Measurements from ENCODE around the gene COL2A1.

COL2A1 gene

DNA sequence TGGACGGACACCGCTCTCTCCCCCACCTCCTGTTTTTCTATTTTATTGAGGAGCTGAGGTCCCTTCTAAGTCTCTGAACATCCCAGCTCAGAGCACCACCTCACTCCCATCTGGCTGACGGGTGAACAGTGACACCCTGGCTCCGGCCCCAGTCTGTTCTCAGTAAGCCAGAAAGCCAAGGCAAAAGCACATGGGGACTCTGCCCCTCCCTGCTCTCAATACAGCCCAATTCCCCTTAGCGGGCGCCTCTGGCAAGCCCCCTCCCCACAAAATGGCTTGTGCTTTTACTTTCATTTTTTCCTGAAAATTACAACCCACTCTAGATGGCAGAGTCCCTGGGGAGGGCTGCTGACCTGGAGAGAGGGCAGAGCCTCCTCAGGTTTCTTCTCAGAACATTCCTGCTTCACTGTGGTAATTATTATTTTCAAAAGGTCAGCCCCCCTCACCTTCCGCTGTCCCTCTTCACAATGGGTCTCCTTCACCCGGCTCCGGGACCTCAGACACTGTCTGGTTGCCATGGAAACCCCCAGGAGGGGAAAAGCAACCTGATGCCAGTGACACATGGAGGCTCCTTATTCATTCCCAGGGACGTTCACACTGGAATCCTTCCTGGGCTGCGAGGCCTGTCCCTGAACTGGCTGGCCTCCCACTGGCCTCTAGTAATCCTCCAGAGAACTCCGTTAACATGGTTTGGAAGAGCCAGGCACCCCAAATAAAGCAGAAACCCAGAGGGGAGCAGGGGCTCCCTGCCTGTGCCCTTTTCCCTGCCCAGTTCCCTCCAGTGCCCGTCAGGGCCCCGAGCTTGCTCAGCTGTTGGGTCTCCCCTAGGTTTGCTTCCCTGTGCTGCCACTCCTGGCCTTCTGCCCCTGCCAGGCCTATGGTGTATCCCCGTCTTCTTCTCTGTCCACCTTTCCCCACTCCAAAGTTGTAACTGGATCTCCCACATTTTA, 15.9 kb downstream of the COL2A1 start:
- DNase-seq, result no peak

DNA sequence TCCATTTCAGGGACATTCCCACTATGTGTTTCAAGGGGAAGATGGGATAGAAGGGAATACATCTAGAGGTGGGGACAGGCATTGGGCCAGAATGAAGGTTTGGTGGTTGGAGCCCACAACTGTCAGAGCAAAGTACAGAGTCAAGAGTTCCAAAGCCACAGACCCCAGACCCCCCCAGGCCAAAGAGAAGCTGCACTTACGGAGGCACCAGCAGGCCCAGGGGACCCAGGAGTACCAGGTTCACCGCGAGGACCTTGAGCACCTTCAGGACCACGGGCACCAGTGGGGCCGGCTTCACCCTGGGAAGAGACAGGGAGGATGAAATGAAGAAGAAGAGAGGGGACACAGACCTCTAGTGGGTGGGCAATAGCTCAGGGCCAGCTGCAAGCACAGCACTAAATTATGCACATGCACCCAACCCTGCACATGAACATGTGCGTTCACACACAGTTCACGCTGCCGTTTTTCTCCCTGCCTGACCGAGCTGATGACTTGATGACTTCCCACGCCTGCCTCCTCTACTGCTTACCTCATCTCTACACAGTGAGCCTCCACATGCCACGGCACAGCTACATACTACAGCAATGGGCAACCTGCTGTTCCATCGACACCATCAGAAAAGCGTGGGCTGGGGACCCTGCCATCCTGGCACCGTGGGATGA, 16.7 kb downstream of the COL2A1 start:
- DNase-seq, result no peak

DNA sequence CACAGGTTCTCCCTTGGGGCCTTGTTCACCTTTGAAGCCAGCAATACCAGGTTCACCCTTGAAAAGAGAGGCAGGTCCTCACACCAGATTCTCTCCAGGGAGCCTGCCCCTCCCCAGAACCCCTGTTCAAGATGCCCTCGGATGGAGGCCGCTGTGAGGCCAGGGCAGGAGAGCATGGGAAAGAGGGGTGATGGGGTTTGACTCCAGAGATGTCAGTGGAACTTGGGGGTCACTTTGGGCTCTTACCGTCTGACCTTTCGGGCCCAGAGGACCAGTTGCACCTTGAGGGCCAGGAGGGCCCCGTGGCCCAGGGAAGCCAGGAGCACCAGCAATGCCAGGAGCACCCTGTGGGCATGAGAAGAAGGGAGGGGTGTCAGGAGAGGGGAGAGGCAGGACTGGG, 17.4 kb downstream of the COL2A1 start:
- no peak for DNase-seq

DNA sequence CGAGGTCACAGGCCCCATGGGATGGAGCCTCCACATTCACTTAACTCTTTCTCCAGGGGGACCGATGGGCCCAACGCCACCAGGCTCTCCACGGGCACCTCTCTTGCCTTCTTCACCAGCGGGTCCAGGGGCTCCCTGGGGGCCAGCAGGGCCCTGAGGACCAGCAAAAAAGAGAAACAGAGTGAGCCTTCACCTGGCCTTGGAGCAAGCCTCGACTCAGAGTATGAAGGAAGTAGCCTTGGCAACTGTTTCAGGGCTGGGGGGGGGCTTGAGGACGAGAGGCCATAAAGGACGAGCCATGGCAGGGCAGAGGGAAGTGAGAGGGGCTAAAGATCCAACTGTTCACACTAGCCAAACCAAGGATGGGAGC, 18.0 kb downstream of the COL2A1 start:
- DNase-seq, result no peak

DNA sequence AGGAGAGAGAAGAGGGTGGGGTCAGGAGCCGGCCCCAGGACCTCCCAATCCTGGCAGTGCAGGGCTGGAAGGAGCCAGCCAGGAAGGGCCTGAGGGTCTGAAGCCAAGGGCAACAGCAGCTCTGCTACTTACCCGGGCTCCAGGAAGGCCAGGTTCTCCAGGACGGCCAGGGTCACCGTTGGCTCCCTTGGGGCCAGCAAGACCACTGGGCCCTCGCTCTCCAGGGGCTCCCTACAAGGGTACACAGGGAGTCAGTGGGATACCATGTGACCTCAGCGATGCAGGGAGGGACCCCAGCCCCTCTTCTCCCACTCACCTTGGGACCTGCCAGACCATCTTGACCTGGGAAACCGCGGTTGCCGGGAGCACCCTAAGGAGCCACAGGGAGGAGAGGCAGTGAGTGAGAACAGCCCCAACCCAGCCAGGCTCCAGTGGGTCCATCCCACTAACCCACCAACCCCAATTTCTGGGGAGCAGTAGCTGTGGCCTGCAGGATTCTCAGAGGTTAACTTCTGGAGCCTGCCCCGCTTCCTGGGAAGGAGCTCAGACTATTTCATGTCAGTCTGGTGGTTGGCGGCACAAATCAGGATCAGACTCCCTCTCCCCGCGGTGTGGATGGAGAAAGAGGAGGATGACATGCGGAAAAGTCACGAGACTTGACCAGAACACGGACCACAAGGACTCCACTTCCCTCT, 18.5 kb downstream of the COL2A1 start:
- no peak for DNase-seq

DNA sequence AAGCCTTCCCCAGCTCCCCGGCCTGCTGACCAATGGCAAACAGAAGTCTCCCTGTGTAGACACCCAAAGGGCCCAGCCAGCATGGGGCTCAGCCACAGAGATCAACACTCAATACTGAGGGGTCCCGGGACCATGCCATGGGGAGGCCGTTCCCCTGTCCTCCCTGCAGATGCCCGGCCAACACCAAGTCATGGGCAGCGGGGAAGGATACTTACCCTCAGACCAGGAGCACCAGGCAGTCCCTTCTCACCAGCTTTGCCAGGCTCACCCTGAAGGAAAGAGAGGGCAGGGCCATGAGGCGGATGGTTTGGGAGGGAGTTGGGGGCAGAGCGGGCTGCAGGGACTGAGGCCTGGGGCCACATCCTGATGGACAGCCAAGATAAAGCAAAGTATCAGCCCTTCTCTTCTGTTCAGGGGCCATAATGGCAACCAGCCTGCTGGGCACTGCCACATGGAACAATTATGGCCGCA, 19.9 kb downstream of the COL2A1 start:
- DNase-seq, result no peak

DNA sequence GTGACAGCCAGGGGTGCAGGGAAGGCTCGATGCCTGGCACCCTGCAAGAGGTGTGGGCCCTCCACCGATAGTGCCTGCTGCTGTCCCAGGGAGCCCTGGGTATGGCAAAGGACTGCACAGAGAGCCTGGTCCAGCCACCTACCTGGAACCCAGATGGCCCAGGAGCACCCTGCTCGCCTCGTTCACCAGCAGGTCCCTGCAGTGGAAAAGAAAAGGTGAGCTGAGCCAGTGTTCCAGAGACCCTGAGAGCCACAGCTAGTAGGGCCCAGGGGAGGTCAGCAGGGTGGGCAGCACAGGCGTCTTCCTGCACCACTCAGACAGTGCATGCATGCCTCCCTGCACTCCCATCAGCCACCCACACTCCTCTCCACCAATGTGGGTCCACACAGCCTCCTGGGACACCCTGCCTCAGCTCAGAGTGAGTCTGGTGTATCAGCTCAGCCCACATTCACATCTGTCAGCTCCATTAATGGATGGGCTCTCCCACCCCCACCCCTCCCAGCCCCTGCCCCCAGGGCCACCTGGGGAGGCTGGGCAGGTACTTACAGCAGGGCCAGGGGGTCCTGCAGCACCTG, 20.6 kb downstream of the COL2A1 start:
- DNase-seq, result no peak

DNA sequence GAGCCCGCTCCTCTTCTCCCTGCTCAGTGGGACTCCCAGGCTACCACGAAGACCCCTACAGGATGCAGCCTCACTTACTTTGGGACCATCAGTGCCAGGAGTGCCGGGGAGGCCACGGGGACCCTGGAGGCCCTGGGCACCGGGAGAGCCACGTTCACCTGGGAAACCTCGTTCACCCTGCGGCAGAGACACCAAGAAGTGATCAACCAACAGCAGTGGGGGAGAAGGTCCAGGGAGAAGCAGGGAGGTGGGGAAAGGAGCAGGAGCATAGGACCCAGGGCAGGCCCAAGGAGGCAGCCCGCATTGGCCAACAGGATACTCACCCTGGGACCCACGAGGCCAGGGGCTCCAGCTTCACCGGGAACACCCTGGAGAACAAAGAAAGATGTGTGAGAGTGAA, 21.5 kb downstream of the COL2A1 start:
- no peak for DNase-seq

DNA sequence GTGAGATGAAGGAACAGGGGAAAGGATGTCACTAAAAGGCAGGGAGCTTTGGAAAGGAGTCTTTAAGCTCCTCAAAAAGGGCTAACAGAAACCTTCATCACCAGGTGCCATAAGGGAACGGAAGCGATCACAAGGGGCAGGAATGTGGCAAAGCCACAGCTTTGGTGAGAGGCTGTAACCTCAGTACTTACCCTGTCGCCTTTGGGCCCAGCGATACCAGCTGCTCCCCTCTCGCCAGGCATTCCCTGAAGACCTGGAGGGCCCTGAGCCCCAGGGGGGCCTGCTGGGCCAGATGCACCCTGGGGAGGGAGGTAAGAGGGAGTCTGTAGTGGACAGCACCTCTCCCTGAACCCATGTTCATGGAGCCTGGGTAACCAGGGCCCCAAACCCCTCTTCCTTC, 22.0 kb downstream of the COL2A1 start:
- DNase-seq, result no peak

DNA sequence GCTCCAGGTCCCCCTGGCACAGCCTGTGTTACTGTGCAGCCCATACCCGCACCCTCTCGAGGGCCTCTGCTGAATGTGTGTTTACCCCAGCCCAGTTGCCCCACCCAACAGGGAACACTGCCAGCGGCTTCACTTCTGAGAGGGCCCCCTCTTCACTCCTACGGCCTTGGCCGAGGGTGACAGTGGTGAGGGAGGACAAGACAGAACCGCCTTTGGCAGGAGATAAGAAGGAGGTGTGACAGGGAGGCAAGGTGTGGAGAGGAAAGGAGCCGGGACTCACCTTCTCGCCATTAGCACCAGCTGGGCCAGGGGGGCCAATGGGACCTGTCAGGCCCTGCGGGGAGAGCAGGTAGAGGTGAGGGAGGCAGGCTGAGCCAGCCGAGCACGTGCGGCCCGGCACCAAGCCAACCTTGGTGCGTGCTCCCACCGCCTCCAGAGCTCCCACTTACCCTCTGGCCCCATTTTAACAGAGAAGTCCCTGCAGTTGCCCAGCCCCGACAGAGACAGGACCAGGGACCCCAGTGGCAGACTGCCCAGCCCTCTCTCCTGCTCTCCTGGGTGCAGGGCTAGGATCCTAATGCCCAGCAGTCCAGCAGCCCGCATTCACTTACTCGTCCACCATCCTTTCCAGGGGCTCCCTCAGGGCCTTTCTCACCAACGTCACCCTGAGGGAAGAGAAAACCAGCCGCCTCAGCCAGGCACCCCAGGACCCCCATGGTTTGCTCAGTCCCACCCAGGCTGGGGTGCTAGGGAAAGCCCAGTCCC, 22.6 kb downstream of the COL2A1 start:
- no peak for DNase-seq

DNA sequence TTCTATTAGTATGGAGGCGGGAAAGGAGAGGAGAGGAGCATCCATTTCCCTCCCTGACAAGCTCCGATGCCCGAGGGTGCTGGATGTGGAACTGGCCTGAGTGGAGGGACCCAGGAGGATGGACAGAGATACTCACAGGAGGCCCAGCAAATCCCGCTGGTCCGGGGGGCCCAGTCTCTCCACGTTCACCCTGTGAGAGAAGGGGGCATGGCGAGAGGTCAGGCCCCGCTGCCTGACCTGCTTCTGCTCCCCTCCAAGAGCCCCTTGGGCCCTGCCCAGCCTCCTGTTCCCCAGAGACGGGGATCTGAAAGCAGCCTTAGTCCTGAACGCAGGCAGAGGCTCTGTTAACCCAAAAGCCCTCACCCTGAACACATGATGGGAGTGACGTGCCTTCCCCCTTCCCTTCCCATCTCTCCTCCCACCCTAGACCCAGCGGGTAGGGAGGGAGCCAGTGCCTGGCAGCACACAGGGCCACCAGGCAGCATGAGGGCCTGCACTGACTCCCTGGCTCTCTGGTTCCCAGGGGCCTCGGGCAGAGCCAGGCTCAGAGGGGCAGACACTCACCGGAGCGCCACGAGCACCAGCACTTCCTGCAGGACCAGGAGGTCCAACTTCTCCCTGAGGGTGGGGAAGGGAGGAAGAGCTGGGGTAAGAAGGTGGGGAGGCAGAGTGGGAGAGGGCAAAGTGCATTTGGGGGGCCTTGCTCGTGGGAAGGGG, 23.3 kb downstream of the COL2A1 start:
- no peak for DNase-seq

DNA sequence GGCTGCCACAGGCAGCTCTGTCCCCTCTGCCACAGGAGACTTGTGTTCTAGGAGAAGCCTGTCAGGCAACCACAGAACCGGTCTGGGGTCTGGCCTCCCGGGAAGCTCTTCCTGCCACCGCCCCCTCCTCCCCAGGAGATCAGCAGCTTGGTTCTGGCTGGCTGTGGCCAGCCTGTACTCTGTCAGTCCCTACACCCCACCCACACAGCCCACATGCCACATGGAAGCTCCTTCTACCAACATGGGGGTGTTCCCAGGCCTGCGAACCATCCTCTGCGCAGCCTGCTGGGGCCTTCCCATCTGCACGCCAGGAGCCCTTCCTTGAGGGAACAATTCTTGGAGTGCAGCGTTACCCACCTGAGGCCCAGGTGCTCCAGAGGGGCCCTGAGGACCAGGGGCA, 24.1 kb downstream of the COL2A1 start:
- no peak for DNase-seq

DNA sequence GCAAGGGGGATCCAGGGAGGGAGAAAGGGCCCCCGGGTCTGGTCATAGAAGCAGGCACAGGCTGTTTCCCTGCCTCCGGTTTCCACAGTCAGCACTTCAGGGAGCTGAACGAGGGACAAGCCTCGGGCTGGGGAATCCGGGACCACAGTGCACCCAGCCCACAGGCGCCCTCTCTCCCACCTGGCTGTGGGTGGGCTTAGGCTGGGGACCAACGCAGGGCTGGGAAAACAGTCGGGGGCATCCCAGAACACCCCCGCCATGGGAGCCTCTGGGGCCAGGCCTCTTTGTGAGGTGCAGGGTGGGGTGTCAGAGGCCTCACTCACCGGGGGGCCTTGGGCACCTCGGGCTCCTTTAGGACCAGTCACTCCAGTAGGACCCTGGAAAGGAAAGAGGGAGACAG, 24.6 kb downstream of the COL2A1 start:
- DNase-seq, result no peak

DNA sequence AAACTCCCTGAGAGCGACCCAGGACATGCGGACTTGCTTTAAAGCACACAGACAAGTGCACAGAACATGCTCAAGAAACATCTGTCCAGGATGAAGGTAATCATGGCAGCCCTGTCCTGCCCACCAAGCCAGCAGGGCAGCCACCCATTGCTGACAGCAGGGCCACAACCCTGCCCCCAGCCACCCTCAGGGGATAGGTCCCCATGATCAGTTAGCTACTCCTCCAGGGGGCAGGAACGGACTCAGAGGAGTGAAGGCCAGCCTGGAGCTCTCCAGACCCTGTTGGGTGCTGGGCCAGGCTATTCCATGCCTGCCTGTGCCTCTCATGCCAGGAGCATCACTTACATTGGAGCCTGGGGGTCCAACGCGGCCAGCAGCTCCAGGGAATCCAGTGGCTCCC, 25.1 kb downstream of the COL2A1 start:
- DNase-seq, result no peak

DNA sequence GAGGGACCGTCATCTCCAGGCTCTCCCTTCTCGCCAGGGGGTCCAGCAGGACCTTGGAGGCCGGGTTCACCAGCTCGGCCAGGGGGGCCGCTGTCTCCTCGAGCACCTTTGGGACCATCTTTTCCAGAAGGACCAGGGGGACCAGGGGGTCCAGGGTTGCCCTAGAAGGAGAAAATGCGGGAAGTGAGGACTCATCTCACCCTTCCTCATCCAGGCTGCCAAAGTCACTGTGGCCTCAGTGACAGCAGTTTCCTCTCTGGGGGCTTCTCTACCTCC, 25.7 kb downstream of the COL2A1 start:
- DNase-seq, result no peak

DNA sequence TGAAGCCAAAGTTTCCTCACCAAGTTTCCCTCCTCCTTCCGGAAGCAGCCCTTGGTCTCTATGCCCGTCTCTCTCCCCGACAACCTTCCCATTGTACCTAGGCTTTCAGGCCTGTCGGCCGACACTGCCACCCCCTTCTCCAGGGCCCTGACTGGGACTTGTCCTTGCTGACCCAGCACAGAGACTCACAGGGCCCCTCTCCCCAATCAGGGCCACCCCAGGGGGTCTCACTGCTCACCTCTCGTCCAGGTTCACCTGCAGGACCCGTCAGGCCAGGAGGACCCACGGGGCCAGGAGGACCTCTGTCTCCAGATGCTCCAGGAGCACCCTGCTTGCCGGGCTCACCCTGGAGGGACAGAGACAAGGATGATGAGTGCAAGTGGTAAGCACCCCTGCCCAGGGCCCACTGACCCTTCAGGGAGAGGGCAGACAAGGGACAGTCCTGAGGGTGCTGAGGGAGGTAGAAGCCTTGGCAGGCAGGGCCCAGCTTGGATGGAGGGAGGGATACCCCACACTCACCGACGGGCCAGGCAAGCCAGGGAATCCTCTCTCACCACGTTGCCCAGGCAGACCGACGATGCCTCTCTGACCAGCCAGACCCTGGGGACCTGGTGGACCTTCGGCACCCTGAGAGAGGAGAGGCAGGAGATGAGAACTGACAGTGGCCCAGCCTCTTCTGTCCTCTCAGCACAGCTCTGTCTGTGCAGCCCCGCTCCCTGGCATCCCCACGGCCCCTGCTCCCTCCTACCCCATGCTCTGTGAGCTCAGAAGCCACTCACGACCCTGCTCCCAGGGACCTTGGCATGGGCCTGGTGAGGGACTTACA, 26.3 kb downstream of the COL2A1 start:
- DNase-seq, result no peak

DNA sequence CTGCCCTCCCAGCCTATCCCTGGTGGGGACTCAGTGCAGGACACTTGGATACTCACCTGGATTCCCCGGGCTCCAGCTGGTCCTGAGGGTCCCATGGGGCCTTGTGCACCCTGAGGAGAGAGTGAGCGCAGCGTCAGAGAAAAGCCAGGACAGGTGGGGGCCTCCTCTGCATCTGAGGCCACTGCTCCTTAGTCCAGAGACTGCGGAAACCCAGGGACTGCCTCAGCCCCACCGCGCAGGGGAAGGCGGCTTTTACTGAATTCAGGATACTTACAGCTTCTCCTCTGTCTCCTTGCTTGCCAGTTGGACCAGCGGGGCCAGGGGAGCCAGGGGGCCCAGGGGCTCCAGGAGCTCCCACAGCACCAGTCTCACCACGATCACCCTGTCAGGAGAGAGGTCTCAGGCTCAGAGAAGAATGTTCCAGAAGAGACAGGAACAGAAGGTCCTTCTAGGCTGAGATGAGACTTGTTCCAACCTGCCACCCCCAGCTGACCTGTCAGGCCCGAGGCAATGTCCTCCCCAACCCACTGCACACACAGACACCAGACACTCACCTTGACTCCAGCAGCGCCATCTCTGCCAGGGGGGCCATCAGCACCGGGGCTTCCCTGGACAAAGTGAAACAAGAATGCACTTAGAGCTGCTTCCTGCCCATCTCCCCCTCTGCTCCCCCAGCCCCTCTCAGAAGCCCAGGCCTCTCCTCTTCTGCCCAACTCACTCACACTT, 27.1 kb downstream of the COL2A1 start:
- DNase-seq, result no peak

DNA sequence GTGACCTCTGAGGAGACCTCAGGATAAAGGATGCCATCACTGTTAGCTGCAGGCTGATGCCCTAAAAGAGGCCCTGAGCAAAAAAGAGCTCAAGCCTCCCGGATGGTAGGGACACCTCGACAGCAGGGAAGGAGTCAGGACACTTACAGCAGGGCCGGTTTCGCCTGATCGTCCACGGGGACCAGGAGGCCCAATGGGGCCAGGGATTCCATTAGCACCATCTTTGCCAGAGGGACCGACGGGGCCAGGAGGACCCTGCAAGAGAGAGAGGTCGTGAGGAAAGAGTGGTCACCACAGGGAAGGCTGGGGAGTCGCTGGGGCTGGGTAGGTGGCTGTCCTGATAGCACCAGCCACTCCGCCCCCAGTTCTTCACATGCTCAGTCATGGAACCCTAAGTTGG, 28.5 kb downstream of the COL2A1 start:
- DNase-seq, result no peak

DNA sequence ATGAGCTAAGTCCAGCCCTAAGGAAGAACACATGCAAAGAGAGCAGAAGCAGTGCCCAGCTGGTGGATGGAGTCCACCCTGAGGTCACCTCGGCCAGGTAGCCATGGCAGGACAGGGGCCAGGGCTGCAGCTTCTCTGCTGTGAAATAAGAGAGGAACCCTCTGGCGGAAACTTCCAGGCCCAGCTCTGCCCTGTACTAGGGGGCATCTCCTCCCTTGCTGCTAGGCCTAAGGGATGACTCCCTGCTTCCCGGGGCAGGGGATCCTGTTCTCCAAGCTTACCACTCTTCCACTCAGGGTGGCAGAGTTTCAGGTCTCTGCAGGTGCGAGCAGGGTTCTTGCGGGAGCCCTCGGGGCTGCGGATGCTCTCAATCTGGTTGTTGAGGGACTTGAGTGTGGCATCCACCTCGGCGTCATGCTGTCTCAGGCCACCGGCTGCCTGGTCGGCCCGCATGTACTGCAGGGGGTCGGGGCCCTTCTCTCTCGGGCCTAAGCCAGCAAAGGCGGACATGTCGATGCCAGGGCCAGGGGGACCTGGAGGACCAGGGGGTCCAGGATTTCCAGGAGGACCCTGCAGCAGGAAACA, 29.1 kb downstream of the COL2A1 start:
- no peak for DNase-seq

DNA sequence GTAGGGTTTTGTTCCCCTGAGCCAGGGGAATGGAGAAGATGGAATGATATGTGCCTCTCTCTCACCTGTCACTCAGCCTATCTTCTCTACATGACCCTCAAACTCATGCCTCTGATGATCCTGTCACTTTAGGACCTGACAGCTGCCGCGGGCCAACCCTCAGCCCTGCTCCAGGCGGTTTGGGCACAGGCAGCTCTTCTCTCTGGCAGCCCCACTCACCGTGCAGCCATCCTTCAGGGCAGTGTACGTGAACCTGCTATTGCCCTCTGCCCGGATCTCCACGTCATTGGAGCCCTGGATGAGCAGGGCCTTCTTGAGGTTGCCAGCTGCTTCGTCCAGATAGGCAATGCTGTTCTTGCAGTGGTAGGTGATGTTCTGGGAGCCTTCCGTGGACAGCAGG, 30.4 kb downstream of the COL2A1 start:
- no peak for DNase-seq
